GM12864 (cell line): ENCODE results near the gene RPL18A.
A peak's percentile ranks its signal among the peaks of the same experiment; 100 is the strongest.

Source experiments
- DNase-seq: peaks from one replicate; pipeline ENCODE4 v3.0.0-alpha.2; 2011; ENCODE audit warnings: low read depth
- H3K4me3 ChIP-seq: 2 replicates; pipeline ENCODE4 v1.5.1; 2011; ENCODE audit warnings: mild to moderate bottlenecking, low read depth, low read length, control low read depth
- TF ChIP-seq, protein P1 (sequence below): IDR thresholded peaks from 2 replicates; pipeline ENCODE4 v1.5.1; 2011; ENCODE audit warnings: low read depth, mild to moderate bottlenecking, moderate library complexity, low read length, control low read depth, inconsistent platforms; ENCODE audit errors: missing control alignments

Gene RPL18A

DNA sequence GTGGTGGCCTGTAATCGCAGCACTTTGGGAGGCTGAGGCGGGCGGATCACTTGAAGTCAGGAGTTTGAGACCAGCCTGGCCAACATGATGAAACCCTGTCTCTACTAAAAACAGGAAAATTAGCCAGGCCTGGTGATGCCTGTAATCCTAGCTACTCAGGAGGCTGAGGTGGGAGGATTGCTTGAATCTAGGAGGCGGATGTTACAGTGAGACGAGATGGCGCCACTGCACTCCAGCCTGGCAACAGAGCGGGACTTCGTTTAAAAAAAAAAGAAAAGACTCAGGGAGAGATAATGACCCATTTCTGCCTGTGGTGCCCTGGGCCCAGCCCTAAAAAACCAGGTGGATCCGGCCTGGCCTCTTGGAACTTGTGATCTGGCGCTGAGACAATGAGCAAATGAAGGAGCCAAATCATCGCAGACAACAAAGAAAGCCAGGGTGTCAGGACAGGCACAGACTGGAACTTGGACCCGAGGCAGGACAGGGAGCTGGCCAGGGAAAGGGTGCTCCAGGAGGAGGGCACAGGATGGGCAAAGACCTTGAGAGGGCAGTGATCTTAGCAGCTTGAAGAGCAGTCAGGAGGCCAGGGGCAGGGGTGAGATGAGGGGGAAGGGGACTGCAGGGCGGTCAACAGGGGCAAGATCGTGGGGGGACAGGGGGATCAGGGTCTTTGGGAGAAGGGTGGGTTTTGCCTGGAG is 11.0 kb upstream of the RPL18A start:
- H3K4me3 ChIP-seq = no peak overlapping the region
- TF ChIP-seq, protein P1, sequence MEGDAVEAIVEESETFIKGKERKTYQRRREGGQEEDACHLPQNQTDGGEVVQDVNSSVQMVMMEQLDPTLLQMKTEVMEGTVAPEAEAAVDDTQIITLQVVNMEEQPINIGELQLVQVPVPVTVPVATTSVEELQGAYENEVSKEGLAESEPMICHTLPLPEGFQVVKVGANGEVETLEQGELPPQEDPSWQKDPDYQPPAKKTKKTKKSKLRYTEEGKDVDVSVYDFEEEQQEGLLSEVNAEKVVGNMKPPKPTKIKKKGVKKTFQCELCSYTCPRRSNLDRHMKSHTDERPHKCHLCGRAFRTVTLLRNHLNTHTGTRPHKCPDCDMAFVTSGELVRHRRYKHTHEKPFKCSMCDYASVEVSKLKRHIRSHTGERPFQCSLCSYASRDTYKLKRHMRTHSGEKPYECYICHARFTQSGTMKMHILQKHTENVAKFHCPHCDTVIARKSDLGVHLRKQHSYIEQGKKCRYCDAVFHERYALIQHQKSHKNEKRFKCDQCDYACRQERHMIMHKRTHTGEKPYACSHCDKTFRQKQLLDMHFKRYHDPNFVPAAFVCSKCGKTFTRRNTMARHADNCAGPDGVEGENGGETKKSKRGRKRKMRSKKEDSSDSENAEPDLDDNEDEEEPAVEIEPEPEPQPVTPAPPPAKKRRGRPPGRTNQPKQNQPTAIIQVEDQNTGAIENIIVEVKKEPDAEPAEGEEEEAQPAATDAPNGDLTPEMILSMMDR = no peak

DNA sequence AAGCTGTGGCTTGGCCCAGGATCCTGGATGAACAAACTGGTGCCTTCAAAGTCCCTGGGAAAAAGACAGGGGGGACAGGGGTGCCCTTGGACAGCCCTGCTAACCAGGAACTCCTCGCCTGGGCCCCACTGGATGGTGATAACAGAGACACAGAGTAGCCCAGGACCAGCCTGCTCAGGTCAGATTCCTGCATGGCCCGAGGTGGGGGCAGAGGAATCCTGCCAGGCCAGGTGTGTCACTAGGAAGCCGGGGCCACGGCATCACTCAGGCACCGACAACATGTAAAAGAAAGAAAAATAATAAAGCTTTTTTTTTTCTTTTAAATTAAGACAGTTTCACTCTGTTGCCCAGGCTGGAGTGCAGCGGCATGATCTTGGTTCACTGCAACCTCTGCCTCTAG is 5.6 kb upstream of the RPL18A start:
- DNase-seq = no peak
- no peak overlapping the region for H3K4me3 ChIP-seq
- TF ChIP-seq, protein P1 = no peak

More for the DNA sequence above, 11.0 kb upstream of the RPL18A start:
- no peak for DNase-seq

DNA sequence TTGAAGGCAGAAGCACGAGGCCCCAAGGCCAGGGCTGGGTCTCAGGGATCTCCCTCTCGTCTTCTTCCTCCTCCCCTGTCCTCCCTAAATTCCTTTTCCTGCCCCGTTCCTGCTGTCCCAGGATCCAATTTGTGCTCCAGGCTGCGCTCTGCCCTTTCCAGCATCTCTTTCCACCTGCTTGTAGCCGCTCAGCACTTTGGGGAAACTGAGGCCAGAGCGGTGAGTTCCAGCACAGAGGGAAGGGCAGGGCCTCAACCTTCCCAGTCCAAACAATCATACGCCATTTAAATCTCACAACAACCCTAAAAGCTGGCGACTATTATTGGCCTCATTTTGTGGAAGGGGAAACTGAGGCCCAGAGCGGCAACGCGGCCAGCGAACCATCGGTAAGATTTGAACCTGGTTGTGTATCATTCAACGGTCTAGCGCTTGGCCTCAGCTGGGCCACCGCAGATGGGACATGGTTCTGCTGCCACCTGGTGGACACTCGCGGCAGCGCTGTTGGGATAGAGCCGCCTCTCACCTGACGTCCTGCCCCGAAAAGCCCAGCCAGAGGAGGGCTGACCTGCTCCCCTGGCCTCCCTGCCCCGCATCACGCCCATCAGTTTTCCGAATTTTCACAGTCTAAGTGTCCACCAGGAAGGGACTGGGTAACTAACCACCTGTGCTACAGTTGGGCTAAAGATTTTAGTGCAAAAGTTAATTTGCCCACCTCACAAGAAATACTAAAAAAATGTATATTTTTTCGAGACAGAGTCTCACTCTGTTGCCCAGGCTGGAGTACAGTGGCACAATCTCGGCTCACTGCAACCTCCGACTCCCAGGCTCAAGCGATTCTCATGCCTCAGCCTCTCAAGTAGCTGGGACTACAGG is 4.2 kb upstream of the RPL18A start:
- DNase-seq = no peak
- TF ChIP-seq, protein P1 = peak; percentile 99

DNA sequence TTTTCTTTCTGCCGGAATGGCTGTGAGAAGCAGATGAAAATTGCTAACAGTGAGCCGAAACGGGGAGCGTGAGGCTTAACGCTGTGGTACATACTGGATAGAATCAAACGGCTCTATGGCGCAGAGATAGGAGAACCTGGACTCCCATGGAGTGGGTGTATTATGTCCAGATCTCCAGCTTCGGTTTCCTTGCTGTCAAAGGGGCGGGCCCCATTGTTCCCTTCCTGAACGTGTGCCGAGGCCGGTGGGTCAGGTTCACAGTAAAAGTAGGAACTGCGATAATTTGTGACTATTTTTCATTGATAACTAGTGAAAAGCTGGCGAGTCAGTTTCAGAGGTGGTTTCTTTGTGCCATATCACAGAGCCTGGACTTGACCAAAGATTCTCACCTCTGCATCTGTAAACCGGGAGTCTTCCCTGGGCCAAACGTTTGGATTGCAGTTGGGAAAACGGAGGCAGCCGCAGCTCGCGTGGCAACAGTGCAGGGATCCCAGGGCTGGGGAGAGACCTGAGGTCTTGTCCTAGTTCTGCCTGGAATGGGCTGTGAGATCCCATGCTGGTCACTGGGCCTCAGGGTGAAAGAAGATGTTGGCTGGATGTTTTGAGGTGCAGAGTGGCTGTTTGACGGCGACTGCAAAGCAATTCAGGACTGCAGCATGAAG is 752 bp downstream of the RPL18A start:
- TF ChIP-seq, protein P1 = no peak
- peak overlapping the region; percentile 96 for H3K4me3 ChIP-seq
- no peak for DNase-seq

More for the DNA sequence above, 4.2 kb upstream of the RPL18A start:
- no peak overlapping the region for H3K4me3 ChIP-seq

DNA sequence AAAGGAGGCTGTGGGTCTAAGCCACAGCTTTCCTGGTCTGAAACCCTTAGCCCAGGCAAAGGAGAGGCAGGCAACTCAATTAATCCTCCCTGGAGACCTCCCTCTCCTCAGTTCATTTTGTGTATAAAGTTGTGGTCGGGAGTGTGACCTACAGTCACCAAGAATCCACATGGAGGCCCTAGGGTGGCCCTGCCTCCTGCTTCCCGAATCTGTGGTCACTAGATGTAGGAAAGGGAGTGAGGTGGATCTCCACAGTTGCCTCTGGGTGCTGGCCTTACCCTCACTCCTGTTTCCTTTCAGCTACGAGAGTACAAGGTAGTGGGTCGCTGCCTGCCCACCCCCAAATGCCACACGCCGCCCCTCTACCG is 1.3 kb downstream of the RPL18A start:
- TF ChIP-seq, protein P1 = no peak
- H3K4me3 ChIP-seq = peak overlapping the region; percentile 96
- DNase-seq = no peak

DNA sequence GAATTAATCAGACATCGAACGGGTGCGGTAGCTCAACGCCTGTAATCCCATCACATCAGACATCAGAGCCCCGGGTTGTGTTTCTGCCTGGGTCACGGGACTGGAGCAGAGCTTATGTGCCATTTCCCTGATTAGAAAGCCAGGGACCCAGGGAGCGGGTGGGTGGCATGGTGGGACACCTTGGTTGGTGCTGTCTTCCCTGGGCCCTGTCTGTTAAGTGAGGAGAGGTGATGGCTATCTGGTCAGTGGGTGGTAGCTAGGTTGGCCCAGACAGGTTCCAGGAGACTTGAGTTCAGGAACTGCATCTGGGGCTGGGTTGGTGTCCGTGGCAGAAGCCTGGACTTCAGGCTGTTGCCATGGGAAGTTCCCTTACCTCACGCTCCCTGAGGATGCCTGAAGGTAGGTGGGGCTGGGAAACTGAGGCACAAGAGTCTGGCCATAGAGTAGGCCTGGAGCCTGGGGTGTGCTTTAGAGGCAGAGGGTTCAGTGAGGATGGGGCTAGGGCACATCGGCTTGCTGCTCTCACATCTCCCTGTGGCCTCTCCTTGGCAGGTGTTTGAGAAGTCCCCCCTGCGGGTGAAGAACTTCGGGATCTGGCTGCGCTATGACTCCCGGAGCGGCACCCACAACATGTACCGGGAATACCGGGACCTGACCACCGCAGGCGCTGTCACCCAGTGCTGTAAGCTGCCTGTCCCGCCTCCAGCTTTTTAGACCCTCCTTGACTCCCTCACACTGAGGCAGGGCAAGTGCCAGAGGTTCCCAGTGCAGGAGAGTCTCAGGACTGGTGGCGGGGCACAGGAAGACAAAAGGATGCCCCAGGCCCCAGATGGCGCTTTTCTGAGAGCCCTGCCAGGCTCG is 2.1 kb downstream of the RPL18A start:
- TF ChIP-seq, protein P1 = no peak
- H3K4me3 ChIP-seq = peak overlapping the region; percentile 96
- DNase-seq = no peak
